ENCODE data around the gene DYNLT2.

Gene DYNLT2

DNA sequence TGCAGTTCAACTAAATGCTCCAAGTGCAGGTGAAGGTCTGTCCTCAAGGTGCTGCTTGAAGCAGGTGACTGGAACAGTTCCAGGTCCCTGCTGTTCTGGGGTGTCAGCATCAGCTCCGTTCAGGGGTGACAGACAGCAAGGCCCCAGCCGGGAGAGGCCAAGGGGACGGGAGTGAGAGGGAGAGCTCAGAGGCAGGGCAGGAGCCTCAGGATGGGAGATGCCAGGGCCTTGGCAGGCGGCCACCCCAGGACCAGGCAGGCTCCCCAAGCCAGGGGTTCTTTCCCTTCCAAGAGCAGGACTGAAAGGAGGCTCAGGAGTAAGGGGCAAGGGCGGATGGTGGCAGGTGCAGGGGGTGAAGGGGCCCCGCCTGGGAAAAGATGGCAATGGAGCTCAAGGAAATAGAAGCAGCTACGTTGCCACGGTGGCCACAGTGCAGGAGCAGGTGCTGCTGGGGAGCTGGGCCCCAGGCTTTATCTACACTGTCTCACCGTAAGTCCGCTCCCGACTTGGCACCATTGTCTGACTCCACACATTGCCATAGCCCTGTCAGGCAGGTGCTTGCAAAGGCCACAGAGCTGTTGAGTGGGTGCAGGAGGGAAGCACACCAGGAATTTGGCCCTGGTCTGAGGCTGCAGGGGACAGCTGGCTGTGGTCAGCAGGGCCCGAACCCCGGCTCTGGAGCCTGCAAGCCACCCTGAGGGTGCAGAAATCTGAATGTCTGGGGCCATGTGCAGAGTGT lies 43.1 kb upstream of the DYNLT2 start:
- H3K4me3 ChIP-seq (ENCODE audit: low read length): no peak overlapping the region
- TF ChIP-seq CTCF (IDR thresholded peaks at IDR 0.05; ENCODE audit: insufficient read depth, low read depth, low read length, missing control alignments): no peak
- DNase-seq (ENCODE audit: low read depth): no peak

GRCh38 chr6:169793408-169793807 lies 42.0 kb upstream of the DYNLT2 start:
- DNase-seq (ENCODE audit: low read depth): no peak
- H3K4me3 ChIP-seq (ENCODE audit: low read length): no peak overlapping the region
- TF ChIP-seq CTCF (IDR thresholded peaks at IDR 0.05; ENCODE audit: insufficient read depth, low read depth, low read length, missing control alignments): no peak

DNA sequence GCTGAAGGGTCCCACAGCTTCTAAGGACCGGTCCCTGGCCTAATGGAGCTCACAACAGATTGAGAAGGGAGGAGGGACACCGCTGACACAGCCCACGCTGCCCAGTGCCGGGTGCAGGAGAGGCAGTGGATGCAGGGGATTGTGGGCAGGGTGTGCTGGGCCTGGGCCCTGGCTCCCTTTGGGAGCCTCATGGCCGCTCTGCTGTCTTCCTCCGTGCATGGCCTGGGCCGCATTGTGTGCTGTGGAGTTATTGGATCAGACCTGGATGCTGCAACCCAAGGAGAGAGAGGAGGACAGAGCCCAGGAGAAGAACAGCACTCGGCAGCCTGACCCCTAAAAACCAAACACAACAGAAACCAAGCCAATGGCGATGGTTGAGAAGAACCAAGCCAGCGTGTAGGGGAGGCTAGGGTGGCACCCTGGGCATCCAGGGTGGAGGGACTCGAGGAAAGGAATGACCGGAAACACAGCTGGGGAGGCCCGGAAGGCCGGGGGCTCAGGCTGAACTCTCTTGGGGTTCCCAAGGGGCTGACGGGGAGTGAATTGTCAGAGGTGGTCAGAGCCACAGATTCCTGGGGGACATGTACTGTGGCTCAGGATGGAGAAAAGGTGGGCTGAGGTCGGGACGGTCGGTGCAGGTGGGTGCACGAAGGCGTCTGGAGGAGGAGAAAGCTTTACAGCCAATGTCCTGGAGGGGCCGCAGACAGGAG lies 41.1 kb upstream of the DYNLT2 start:
- TF ChIP-seq CTCF (IDR thresholded peaks at IDR 0.05; ENCODE audit: insufficient read depth, low read depth, low read length, missing control alignments): no peak

DNA sequence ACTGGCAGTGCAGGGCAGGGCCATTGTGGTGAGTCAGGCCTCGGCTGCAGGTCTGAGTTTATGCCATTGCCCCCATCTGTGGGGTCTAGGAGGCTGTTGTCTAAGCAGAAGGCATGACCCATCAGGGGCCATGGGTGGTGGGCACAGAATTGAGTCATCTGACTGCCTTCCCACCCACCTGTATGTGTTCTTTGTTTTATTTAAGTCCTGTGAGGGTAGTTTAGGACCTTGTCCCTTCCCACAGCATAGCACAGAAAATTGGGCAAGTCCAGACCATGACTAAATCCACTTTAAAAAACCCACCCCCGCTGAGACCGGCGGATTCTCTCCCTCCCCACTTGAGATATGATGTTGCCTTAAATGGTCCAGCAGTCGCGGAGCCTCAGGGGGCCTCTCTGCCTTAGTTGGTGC lies 40.4 kb upstream of the DYNLT2 start:
- no peak for TF ChIP-seq CTCF (IDR thresholded peaks at IDR 0.05; ENCODE audit: insufficient read depth, low read depth, low read length, missing control alignments)
- H3K4me3 ChIP-seq (ENCODE audit: low read length): no peak overlapping the region
- DNase-seq (ENCODE audit: low read depth): no peak

More for the DNA sequence above, 41.1 kb upstream of the DYNLT2 start:
- DNase-seq (ENCODE audit: low read depth): no peak
- no peak overlapping the region for H3K4me3 ChIP-seq (ENCODE audit: low read length)

DNA sequence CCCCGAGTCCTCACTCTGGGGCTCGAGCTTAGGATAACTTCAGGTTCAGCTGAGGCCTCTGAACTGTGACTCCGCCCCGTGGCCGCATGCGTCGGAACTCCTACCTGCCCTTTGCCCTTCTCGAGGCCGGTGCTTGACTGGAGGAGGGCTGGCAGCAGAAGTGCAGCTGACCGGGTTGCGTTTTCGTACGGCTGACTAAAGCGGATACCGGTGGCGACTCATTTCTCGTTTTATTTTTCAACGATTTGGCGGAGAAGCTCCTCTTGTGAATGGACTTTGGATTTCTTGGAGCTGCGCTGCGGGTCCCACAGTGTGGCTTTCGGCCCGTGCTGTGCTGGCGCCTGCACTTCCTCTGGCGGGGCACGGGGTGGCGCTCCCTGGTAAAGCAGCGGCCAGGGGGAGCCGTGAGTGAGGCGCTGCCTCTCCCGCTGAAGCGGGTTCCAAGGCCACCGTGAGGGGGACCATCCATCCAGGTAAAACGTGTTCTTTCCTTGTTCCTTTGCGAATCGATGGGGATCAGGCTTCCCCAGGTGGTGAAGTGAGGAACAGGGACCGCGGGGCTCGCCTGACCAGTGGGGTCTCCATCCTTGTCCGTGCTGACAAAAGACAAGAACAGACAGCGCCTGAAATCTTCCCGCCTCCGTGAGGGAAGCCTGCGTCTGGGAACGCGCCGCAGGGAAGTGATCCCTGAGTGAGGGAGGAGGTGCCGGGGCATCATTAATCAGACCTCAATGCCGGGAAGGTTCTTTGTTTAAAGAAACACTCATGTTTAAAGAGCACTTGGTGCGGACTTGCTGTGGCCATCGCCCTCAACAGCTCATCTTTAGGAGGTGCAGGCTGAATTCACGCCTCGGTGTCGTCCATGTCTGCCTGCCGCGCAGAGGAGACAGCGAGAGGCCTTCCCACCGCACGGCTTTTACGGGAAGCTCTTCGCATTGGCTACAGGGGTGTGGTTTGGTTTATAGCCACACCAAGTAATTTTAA lies 38.9 kb upstream of the DYNLT2 start:
- TF ChIP-seq CTCF (IDR thresholded peaks at IDR 0.05; ENCODE audit: insufficient read depth, low read depth, low read length, missing control alignments): peak; percentile 97
- peak; percentile 74 for DNase-seq (ENCODE audit: low read depth)
- peak overlapping the region; percentile 33 for H3K4me3 ChIP-seq (ENCODE audit: low read length)

DNA sequence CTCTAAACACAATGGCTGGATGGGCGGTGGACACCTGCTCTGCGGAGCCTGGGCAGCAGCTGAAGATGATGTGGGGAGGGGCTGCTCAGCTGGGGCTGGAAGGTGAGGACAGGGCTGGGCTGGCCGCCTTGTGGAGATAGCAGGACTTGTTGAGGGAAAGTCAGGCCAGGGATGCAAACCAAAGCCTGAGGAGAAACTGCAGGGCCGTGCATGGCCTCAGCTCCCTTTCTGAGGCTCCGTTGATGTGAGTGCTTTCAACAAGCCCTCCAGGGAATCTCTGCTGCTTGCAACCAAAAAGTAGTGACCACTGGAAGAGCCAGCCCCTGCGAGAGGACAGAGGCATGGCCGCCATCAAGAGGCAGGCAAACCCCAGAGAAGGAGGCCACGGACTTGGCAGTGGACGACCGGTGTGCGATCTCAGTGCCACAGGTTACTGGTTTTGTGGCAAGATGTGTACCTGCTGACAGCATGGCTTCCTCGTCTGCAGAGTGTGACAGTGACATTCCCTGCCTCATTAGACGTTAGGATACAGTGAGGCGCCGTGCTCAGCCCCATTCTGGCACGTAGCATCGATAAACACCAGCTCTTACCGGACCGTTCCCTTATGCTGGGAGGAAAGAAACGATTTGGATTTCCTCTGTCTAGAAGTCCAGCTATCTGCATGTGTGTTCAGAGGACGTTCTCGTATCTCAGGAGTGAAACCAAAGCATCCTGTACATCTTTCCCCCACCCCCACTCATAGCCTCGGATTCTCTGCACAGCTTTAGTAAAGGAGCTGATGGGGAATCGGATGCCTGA lies 38.0 kb upstream of the DYNLT2 start:
- peak overlapping the region; percentile 33 for H3K4me3 ChIP-seq (ENCODE audit: low read length)
- DNase-seq (ENCODE audit: low read depth): no peak
- no peak for TF ChIP-seq CTCF (IDR thresholded peaks at IDR 0.05; ENCODE audit: insufficient read depth, low read depth, low read length, missing control alignments)
